Stimulated activated CD8-positive, alpha-beta memory T cell treated with anti-CD3 and anti-CD28 coated beads, Interleukin-4, amount 100 ng/mL, for 4 hours (primary cell): ENCODE measurements around the gene NTM.

Source experiments
- DNase-seq, 2 donors: peaks; one replicate each; pipeline ENCODE4 v3.0.0-alpha.2; 2020; ENCODE audit warnings: low read depth in 2 of 2, low spot score in 1 of 2

Gene NTM

GRCh38 chr11:132234878-132235277 lies 864.5 kb downstream of the NTM start:
- DNase-seq = no peak

GRCh38 chr11:132237781-132238180 lies 867.4 kb downstream of the NTM start:
- DNase-seq = no peak

- no peak for DNase-seq
Measured at GRCh38 chr11:132238331-132238866, 868.0 kb downstream of the NTM start.

GRCh38 chr11:132240374-132240773 lies 870.0 kb downstream of the NTM start:
- no peak for DNase-seq

- no peak for DNase-seq
Measured at GRCh38 chr11:132242632-132243031, 872.2 kb downstream of the NTM start.

- DNase-seq = no peak
Measured at GRCh38 chr11:132244846-132245245, 874.4 kb downstream of the NTM start.

- DNase-seq = no peak
Measured at GRCh38 chr11:132245403-132246385, 875.3 kb downstream of the NTM start.

GRCh38 chr11:132248580-132248979 lies 878.2 kb downstream of the NTM start:
- no peak for DNase-seq

GRCh38 chr11:132249256-132249655 lies 878.8 kb downstream of the NTM start:
- no peak for DNase-seq

GRCh38 chr11:132251061-132251460 lies 880.6 kb downstream of the NTM start:
- no peak for DNase-seq

GRCh38 chr11:132253469-132254264 lies 883.3 kb downstream of the NTM start:
- no peak for DNase-seq

- DNase-seq = no peak
Measured at GRCh38 chr11:132254906-132255305, 884.5 kb downstream of the NTM start.

- no peak for DNase-seq
Measured at GRCh38 chr11:132256528-132257279, 886.3 kb downstream of the NTM start.

GRCh38 chr11:132257871-132258270 lies 887.5 kb downstream of the NTM start:
- DNase-seq = no peak

GRCh38 chr11:132258875-132259274 lies 888.5 kb downstream of the NTM start:
- DNase-seq = no peak

GRCh38 chr11:132260636-132261035 lies 890.2 kb downstream of the NTM start:
- no peak for DNase-seq

- no peak for DNase-seq
Measured at GRCh38 chr11:132263241-132263640, 892.8 kb downstream of the NTM start.

GRCh38 chr11:132263875-132264274 lies 893.5 kb downstream of the NTM start:
- DNase-seq = no peak

GRCh38 chr11:132264616-132265015 lies 894.2 kb downstream of the NTM start:
- no peak for DNase-seq

- no peak for DNase-seq
Measured at GRCh38 chr11:132278801-132279574, 908.6 kb downstream of the NTM start.
